ENCODE data around the gene UBQLN4.
A peak's percentile ranks its signal among the peaks of the same experiment; 100 is the strongest.
"Not testable (repeated sequence)": the region's sequence is repeated elsewhere in the genome, so short reads cannot be mapped to it uniquely, and the experiment has no call there.

The UBQLN4 gene

GRCh38 chr1:156056326-156056849 is 2.8 kb upstream of the UBQLN4 start:
- DNase-seq = no peak

- DNase-seq = peak; percentile 25
These were observed 1.9 kb upstream of the UBQLN4 start for GRCh38 chr1:156055281-156056048.

- DNase-seq = peak; percentile 97
These were observed 1.1 kb upstream of the UBQLN4 start, which contains the start of gene LAMTOR2 for GRCh38 chr1:156054500-156055280. Gene LAMTOR2 (plus strand): TSS chr1:156054782. CDS start chr1:156054890, 108 bp downstream.

GRCh38 chr1:156052862-156053767 is 483 bp downstream of the UBQLN4 start:
- peak; percentile 77 for DNase-seq

GRCh38 chr1:156051011-156051725 is 2.4 kb downstream of the UBQLN4 start:
- no peak for DNase-seq

- no peak for DNase-seq
These were observed 3.2 kb downstream of the UBQLN4 start for GRCh38 chr1:156050376-156050775.

- no peak for DNase-seq
These were observed 4.8 kb downstream of the UBQLN4 start for GRCh38 chr1:156048663-156049258.

GRCh38 chr1:156045076-156045475 is 8.5 kb downstream of the UBQLN4 start:
- DNase-seq = no peak

GRCh38 chr1:156042828-156043227 is 10.8 kb downstream of the UBQLN4 start:
- DNase-seq = no peak

GRCh38 chr1:156034991-156035390 is 18.6 kb downstream of the UBQLN4 start:
- not testable (repeated sequence) for DNase-seq

- no peak for DNase-seq
These were observed 20.6 kb downstream of the UBQLN4 start for GRCh38 chr1:156033011-156033410.

GRCh38 chr1:156026588-156026987 is 27.0 kb downstream of the UBQLN4 start:
- DNase-seq = no peak

- peak; percentile 18 for DNase-seq
These were observed 27.7 kb downstream of the UBQLN4 start for GRCh38 chr1:156025876-156026275.

- no peak for DNase-seq
These were observed 28.8 kb downstream of the UBQLN4 start for GRCh38 chr1:156024801-156025200.

- DNase-seq = no peak
These were observed 31.6 kb downstream of the UBQLN4 start for GRCh38 chr1:156021954-156022353.

GRCh38 chr1:156021093-156021428 is 32.5 kb downstream of the UBQLN4 start:
- no peak for DNase-seq

- DNase-seq = peak; percentile 82
These were observed 33.1 kb downstream of the UBQLN4 start, which contains the start of gene SSR2 for GRCh38 chr1:156020293-156021092. Gene SSR2 (minus strand): TSS chr1:156020951. CDS start chr1:156020167, 784 bp downstream.

- DNase-seq = no peak
These were observed 33.7 kb downstream of the UBQLN4 start for GRCh38 chr1:156019946-156020292.

GRCh38 chr1:156014829-156015228 is 38.8 kb downstream of the UBQLN4 start:
- DNase-seq = no peak

- no peak for DNase-seq
These were observed 41.4 kb downstream of the UBQLN4 start for GRCh38 chr1:156012051-156012817.

Measured in activated naive CD4-positive, alpha-beta T cell treated with anti-CD3 and anti-CD28 coated beads, Interleukin-2, amount 50 U/mL, for 16 hours (primary cell).